HG03354 (cell line): Measurements from ENCODE around the gene KIF7.

Experiments used
- ATAC-seq: cut with Tn5 transposase; IDR thresholded peaks from one replicate; pipeline ENCODE4 v1.9.1; 2021; ENCODE audit warnings: mild to moderate bottlenecking; ENCODE audit not compliant: unreplicated experiment, poor library complexity, severe bottlenecking

The KIF7 gene

DNA sequence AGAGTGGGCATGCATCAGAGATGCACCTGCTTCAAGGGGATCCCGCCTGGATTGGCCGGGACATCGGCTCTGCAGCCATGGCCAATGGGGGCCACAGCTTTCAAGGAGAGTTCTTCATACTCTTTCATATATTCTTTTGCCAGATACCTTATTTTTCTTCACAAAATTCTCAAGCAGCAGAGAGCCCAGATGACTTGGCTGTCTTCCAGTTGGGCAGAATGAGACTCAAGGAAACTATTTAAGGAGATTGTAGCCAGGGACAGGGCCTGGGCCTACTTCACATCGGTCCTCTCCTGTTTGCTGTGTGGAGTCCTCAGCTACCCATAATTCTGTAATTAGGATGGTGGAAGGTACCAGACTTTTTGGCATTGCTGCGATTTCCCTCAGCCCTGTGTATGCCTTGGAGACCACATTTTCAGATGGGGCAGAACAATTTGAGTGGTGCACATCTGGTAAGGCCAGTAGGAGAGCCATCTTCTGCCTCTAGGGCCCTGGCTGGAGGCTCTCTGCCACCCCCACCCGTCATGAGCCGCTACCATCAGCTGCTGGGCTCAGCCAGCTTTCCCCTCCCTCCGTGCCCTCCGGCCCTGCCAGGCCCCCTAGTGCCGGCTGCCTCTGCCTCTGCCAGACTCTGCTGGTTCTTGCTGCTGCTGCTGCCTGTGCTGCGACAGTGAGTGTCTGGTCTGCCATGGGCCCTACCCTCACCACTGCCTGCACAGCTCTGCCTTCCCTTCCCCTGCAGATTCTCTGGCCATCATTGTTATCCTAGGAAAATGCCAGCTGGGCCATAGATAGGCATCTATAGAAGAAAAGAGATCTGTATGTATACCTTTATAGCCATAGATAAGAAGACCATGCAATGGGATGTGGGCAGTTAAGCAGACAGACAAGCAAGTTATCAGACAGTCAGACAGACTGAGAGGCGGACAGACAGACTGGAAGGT lies 17.2 kb upstream of the KIF7 start:
- no peak for ATAC-seq

- ATAC-seq: no peak
These were observed 16.4 kb upstream of the KIF7 start for GRCh38 chr15:89671687-89672086.

GRCh38 chr15:89670971-89671560 lies 15.8 kb upstream of the KIF7 start:
- no peak for ATAC-seq

- ATAC-seq: no peak
These were observed 14.7 kb upstream of the KIF7 start for GRCh38 chr15:89669941-89670340.

DNA sequence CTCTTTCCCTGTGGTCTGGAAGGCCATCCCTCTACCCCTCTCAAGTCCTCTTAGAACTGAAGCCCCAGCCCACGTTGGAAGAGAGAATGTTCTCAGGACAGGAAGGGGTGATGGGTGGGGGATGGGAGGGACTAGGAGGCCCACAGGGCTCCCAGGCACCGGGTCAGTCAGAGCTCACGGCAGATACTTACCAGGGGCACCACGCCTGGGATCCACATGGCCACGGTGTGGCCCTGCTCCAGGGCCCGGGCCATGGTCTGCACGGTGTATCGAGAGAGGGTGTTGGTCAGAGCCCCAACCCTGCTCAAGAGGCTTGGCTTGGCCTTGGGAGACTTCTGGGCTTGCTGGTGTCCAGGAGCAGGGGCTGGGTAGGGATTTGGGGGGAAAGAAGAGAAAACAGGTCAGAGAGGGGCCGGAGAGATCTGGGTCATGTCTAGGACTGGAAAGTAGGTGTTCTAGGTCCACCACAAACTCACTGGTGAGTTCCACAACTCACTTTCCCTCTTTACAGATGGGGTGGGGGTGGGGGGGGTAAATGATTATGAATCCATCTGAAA lies 14.1 kb upstream of the KIF7 start:
- no peak for ATAC-seq

DNA sequence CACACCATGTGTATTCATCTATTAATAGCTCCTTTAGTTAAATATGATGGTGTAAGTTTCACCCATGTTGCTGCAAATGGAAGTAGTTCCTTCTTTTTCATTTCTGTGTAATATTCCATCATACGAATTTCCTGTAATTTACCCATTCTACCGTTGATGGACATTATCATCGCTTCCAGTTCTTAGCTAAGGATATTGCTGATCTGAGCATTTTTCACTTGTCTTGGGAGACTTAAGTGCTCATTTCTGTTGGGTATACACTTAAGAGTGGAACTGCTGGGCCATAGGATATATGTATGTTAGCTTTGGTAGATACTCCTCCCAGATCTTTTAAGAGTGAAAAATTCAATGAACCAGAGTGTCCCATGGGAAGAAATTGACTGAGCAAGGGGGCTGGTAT lies 12.9 kb upstream of the KIF7 start:
- ATAC-seq: no peak

DNA sequence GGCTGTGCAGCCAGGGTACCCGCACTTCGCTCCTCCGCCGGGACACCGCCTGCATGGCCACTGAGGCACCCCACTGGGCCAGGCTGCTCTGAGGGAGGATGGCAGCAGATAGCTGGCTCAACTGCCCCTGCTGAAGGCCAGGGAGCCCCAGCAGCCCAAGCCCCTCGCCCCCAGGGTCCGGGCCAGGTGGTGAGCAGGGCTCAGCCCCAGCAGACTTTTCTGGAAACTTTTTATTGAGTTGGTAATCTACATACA lies 12.4 kb upstream of the KIF7 start:
- no peak for ATAC-seq

GRCh38 chr15:89666858-89667705 lies 11.8 kb upstream of the KIF7 start:
- no peak for ATAC-seq

GRCh38 chr15:89666184-89666857 lies 11.1 kb upstream of the KIF7 start:
- no peak for ATAC-seq

DNA sequence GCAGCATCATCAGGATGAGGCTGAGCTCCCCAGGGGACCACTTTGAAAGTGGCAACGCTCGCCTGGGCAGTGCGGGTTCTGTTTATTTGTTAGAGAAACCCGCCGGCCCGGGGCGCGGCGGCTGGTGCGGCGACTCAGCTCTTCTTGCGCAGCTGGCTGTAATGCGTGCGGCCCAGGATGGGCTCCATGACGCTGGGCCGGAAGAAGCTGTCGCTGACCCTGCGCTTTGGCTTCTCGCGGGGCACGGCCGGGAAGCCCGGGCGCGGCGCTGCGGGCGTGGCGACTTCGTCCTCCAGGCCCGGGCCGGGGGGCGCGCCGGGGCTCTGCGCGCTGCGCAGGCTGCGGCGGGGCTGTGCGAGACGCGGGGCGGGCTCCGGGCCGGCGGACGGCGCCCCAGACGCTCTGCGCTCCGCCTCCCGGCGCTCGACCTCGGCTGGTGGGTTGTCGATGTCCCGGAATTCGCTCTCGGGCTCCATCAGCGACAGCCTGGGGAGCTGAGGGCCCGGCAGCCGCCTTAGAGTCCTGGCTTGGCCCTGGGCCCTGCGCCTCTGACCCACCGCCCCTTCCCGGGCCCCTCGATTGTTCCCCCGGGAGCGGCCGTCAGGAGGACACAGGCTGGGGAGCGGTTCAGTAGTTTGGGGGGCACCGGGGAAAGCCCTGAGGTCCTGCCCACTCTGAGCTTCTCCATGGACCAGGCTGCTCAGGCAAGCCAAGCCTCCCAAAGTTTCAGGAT lies 10.3 kb upstream of the KIF7 start:
- ATAC-seq: peak; percentile 52

DNA sequence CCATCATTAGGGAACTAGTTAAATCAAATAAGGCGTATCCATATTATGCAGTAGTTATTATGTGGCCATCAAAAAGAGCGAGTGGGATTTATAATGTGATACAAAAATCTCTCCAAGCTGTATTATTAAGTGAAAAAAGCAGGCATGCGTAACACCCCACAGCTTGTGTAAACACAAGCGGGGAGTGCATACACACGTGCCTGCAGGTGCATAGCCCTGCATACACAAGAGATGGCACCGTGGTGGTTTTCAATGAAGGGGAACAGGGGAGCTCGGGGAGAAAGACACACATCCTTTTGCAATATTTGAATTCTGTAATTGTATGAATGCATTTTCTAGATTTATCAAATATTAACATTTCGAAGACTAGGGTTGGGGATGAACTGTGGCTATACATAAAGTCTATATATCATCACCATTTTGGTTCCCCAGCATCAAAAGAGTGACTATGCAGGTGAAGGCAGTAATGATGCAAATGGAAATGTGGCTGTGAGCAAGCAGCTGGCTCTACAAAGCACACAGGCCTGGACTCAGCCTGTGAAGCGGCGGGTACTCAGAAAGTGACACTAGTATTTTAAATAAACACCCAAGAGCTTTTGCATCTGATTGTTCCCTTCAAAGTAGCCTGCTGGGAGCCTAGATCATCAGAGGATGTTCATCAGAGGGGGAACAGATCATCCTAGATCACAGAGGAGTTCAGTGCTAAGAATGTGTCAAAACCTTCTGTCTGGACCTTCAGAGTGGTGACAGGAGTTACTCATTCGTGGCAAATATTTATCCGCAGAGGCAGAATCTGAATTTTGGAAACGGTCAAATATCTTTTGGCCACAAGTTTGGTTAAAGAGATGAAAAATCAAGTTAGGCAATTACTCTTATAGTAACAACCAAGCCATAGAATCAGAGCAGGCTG lies 9.4 kb upstream of the KIF7 start:
- ATAC-seq: no peak

GRCh38 chr15:89662893-89663626 lies 7.8 kb upstream of the KIF7 start:
- no peak for ATAC-seq

GRCh38 chr15:89660556-89660955 lies 5.3 kb upstream of the KIF7 start:
- no peak for ATAC-seq

GRCh38 chr15:89659295-89659694 lies 4.0 kb upstream of the KIF7 start:
- no peak for ATAC-seq

GRCh38 chr15:89657686-89658200 lies 2.5 kb upstream of the KIF7 start:
- ATAC-seq: no peak

DNA sequence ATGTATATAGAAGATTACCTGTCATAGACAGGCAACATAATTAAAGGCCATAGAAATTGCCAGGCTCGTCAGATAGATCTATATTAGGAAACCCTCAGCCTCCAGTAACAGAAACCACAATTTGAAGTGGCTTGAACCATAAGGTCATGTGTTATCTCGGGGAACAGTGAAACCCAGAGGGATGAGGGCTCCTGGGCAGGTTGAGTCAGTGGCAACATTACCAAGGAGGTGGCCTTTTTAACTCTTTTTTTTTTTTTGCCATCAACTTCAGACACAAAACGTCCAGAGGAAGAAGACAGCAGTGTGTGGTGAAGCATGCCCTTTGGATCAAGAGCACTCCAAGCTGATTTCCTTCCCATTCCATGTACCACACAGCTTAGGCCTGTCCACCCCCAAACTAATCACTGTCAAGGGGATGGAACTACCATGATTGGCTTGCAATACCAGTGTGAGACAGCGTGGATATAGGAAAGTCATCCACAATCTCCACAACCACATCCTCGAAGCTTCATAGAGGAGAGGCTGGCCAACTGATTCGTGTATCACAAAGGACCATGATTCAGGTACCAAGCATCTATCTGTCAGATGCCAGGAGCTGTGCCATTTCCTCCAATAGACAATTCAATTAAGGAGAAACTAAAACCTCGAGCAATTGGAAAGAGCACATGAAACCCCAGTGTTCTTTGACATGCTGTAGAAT lies 999 bp upstream of the KIF7 start:
- no peak for ATAC-seq

DNA sequence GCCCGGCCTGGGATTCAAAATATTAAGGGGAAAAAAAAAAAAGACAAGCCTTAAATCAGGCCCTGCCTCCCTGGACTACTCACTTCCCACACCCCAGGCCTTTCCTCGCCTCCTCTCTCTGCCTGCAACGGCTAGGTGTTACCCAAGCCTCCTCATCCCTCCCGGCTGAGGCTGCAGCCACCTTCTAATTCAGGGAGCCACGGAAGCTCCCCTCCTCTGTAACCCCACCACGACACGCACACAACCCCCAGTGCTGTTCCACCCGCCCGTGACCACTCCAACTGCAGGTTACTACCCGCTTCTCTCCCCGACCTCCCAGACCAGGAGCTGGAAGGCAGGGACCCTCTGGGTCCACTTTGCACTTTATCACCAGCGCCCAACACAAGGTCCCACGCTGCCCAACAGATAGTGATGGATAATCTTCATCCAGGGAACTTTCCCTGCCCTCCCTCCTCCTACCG lies 936 bp downstream of the KIF7 start:
- no peak for ATAC-seq
